Mammary epithelial cell (primary cell): ENCODE results near the gene DLX4.

Experiments
- CTCF ChIP-seq, 2 donors: IDR thresholded peaks in 1 of 2; conservative IDR thresholded peaks in 1 of 2; 2 replicates each; pipeline ENCODE4 v1.5.1; 2011 to 2012; ENCODE audit warnings: inconsistent platforms in 2 of 2, low read length in 2 of 2, mild to moderate bottlenecking in 2 of 2, control low read depth in 1 of 2, low read depth in 1 of 2; ENCODE audit not compliant: insufficient read depth in 1 of 2; ENCODE audit errors: extremely low read depth in 1 of 2
- EZH2 ChIP-seq: IDR thresholded peaks from 2 replicates; pipeline ENCODE4 v1.6.1; 2012; ENCODE audit warnings: low read length, inconsistent platforms, borderline replicate concordance

GRCh38 chr17:49928837-49929475 is 40.0 kb upstream of the DLX4 start:
- TF ChIP-seq CTCF (conservative IDR thresholded peaks at IDR 0.05 in 1 of 2, IDR thresholded peaks at IDR 0.05 in 1 of 2; ENCODE audit: extremely low read depth in 1 of 2, insufficient read depth in 1 of 2, low read depth in 1 of 2, low read length in 2 of 2) (no peak), EZH2 (no peak)
